Stimulated activated CD4-positive, alpha-beta T cell treated with anti-CD3 and anti-CD28 coated beads, Interleukin-15, amount 100 ng/mL, for 48 hours (primary cell): ENCODE data around the gene MAGI1.

Experiments used
- DNase-seq, 2 donors: peaks; one replicate each; pipeline ENCODE4 v3.0.0-alpha.2; 2020; ENCODE audit warnings: low read depth in 2 of 2

MAGI1 gene

GRCh38 chr3:65945953-65946352 is 92.8 kb downstream of the MAGI1 start:
- DNase-seq, result no peak

DNA sequence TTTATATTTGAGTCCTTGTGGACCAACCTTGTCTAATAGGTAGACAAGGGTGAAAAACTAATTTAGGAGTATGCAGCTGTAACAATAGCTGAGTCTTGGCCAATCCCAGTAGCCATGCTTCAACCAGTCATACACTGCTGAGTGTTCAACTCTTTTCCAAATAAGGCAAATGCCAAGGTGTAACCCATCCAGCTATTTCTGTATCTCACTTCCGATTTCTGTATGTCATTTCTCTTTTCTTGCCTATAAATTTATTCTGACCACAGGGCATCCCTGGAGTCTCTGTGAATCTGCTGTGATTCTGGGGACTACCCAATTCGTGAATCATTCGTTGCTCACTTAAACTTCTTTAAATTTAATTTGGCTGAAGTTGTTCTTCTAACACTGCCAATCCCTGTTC is 93.2 kb downstream of the MAGI1 start:
- DNase-seq, result no peak

GRCh38 chr3:65944252-65944651 is 94.5 kb downstream of the MAGI1 start:
- DNase-seq, result no peak

- no peak for DNase-seq
Measured at GRCh38 chr3:65939801-65940246, 98.9 kb downstream of the MAGI1 start.

GRCh38 chr3:65939184-65939583 is 99.5 kb downstream of the MAGI1 start:
- no peak for DNase-seq

DNA sequence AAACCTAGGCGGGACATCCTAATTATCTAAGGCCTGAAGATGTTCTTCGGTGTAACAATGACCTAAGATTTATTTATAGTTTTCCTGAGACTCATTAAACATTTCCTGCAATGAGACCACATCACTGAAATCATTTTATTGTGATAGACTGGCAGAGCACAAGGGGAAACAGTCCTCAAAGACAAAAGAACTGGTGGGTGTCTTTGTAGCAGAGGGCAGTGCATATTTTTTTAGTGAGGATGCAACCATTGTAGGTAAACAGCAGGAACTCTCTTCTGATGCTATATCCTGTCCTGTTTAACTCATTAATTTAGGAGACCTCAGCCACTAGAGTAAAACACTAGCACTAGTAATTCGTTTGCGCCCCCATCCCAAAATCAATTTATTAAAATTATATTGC is 100.0 kb downstream of the MAGI1 start:
- no peak for DNase-seq

DNA sequence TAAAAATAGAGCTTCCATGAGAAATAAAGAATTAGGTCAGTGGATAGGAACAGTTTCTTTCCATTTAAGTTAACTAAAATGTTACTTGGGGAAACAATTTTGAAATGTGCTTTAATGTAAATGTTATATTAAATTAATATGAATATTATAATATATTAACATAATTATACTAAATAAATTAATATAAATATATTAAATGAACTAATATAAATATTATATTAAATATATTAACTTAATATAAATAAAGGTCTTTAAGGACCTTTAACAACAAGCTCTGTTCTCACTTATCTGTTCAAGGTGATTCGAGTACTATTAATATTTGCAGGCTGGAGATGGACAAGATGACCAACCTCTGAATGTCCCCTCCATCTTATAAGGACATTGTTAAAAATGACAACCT is 100.6 kb downstream of the MAGI1 start:
- DNase-seq, result no peak

GRCh38 chr3:65936908-65937638 is 101.6 kb downstream of the MAGI1 start:
- no peak for DNase-seq

GRCh38 chr3:65935724-65936123 is 103.0 kb downstream of the MAGI1 start:
- DNase-seq, result no peak

- DNase-seq, result no peak
Measured at GRCh38 chr3:65930648-65931047, 108.1 kb downstream of the MAGI1 start.

DNA sequence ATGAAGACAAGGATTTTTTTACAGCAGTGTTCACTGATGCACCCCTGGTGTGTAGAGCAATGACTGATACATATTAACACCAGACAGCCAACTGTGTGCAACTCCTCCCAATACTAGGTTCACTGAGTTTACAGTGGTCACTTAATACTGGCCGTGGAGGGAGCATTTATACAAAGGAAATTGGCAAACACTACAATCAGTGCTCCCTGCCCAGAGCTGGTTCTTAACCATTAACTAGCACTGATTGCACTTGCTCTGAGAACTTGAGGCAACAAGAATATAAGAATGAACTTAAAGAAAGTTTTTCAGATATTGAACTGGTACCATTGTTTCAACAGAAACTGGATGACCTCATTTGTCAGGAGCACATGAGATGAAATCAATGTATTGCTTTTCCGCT is 110.6 kb downstream of the MAGI1 start:
- DNase-seq, result no peak

DNA sequence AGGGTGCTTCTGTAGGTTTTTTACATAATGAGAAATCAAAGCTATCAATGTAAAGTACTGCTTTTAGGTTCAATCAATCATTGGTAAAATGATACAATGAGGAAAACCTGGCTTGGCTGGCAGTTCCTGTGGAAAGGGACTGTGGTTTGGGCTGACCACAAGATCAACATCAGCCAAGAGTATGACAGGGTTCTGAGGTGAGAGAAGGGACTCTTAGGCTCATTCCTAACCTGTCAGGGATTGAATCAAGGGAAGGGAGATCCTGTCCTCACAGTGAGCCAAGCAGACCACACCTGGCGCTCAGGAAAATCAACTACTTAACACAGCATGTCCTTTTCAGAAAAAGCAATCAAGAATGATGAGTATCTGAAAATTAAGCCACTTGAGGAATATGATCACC is 111.1 kb downstream of the MAGI1 start:
- no peak for DNase-seq

DNA sequence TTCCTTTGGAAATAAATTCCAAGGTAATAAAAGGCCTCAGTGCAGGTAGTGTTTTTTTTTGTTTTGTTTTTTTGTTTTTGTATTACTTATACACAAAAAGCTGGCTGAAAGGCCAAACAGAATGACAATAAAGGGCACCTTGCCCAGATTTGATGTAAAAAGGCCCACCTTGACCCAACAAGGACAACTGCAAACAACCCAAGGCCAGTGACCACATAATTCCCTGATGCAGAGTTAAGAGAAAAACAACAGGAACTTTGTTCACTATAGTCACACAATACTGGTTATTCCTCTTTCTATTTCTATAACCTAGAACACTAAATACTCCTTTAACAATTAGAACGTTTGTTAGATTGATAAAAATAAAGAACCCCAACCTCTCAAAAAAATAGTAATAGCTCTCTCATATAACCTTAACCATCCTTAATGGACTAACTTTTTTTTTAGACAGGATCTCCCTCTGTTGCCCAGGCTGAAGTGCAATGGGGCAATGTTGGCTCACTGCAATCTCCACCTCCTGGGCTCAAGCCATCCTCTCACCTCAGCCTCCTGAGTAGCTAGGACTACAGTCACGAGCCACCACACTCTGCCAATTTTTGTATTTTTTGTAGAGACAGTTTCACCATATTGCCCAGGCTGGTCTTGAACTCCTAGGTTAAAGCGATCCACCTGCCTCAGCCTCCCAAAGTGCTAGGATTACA is 113.3 kb downstream of the MAGI1 start:
- no peak for DNase-seq

- no peak for DNase-seq
Measured at GRCh38 chr3:65924762-65925161, 114.0 kb downstream of the MAGI1 start.

GRCh38 chr3:65922441-65922840 is 116.3 kb downstream of the MAGI1 start:
- DNase-seq, result no peak

DNA sequence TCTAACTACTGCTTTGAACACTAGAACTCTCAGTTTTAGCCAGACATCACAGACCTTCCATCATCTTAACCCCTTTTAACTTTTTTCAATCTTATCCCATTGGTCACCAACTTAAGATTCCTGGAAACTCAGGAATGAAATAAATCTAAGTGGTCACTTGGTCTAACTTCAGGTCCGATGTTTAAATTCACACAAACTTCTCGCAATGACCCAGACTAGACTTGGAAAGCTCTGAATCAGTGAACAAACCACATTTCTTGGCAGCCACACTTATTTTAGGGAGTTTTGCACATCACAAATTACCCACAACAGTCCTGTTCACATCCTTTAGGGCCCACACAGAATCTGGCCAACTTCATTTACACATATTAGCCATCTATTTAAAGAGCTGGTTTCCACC is 118.9 kb downstream of the MAGI1 start:
- DNase-seq, result no peak

GRCh38 chr3:65915477-65915876 is 123.2 kb downstream of the MAGI1 start:
- no peak for DNase-seq

GRCh38 chr3:65914740-65915367 is 123.9 kb downstream of the MAGI1 start:
- no peak for DNase-seq

GRCh38 chr3:65914032-65914739 is 124.5 kb downstream of the MAGI1 start:
- no peak for DNase-seq

GRCh38 chr3:65912647-65913046 is 126.1 kb downstream of the MAGI1 start:
- no peak for DNase-seq

DNA sequence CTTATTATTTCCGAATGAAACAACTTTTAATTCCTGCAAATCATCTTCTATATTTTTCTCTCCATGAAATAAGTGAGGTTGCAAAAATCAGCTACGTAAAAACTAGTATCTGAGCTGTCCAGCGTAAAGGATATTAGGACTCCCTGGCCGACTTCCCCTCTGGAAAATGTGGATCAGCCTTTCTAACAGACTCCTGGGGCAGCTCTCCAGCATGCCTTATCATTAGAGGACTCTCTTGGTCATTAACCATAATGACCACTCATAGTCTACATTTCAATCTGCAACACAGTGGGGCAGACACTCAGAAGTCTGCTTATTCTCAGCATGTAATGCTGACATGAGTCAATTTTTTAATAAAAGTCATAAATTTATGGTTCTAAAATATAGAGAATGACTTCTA is 130.1 kb downstream of the MAGI1 start:
- no peak for DNase-seq
